ENCODE measurements around the gene FIS1. TPM values are rescaled to one million over a fixed set of nuclear protein-coding genes. Genes with fewer than 3 reads are reported as not detected.
"Not testable (repeated sequence)": the region's sequence is repeated elsewhere in the genome, so short reads cannot be mapped to it uniquely, and the experiment has no call there.

Gene FIS1
- total and polyA plus RNA-seq, 7 donors = 190 to 443 (median 284) TPM

- H3K4me3 ChIP-seq = peak within 1 kb of the TSS in 2 of 4 donors; percentile 5 to 7
- no peak for DNase-seq
- peaks cover 0 to 11% (median 10%) of the 10 kb centered on the region in 4 donors for H3K4me1 ChIP-seq
- H3K27me3 ChIP-seq = peaks cover 19 to 79% (median 33%) of the 10 kb centered on the region in 3 donors
- H3K36me3 ChIP-seq = peaks cover 0 to 2% (median 0%) of the 10 kb centered on the region in 4 donors
- TF ChIP-seq, protein P1, sequence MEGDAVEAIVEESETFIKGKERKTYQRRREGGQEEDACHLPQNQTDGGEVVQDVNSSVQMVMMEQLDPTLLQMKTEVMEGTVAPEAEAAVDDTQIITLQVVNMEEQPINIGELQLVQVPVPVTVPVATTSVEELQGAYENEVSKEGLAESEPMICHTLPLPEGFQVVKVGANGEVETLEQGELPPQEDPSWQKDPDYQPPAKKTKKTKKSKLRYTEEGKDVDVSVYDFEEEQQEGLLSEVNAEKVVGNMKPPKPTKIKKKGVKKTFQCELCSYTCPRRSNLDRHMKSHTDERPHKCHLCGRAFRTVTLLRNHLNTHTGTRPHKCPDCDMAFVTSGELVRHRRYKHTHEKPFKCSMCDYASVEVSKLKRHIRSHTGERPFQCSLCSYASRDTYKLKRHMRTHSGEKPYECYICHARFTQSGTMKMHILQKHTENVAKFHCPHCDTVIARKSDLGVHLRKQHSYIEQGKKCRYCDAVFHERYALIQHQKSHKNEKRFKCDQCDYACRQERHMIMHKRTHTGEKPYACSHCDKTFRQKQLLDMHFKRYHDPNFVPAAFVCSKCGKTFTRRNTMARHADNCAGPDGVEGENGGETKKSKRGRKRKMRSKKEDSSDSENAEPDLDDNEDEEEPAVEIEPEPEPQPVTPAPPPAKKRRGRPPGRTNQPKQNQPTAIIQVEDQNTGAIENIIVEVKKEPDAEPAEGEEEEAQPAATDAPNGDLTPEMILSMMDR (IDR thresholded peaks at IDR 0.05) = no peak
- TF ChIP-seq POLR2A (IDR thresholded peaks at IDR 0.05) = peak in 1 of 2 donors; percentile 47
- no peak for TF ChIP-seq POLR2AphosphoS5 (IDR thresholded peaks at IDR 0.05)
- TF ChIP-seq EP300 (IDR thresholded peaks at IDR 0.05) = no peak
- intact Hi-C loops (cut with DNase I) = no loop called here
- H3K27ac ChIP-seq = no peak within 1 kb of the TSS
- 6 to 23% methylated on average over 21 of the region's 21 CpGs for WGBS, 2 donors
- H3K9me3 ChIP-seq = no peaks in the 10 kb centered on the region
Observed at GRCh38 chr7:101200862-101201599, 43.9 kb downstream of the FIS1 start, which contains the start of gene MOGAT3. MOGAT3 (minus strand) TSS chr7:101201036; CDS start chr7:101200854, 182 bp downstream.

GRCh38 chr7:101200504-101200861 is 44.4 kb downstream of the FIS1 start:
- Histone ChIP-seq H3K4me1 (peaks cover 0 to 11% (median 10%) of the 10 kb centered on the region in 4 donors), H3K4me3 (no peak overlapping the region), H3K27me3 (peaks cover 19 to 85% (median 33%) of the 10 kb centered on the region in 3 donors), H3K27ac (no peak overlapping the region), H3K9me3 (no peaks in the 10 kb centered on the region), H3K36me3 (no peaks in the 10 kb centered on the region)
- TF ChIP-seq POLR2A (IDR thresholded peaks at IDR 0.05) (no peak), EP300 (IDR thresholded peaks at IDR 0.05) (no peak), POLR2AphosphoS5 (IDR thresholded peaks at IDR 0.05) (no peak)
- TF ChIP-seq, protein P1 (IDR thresholded peaks at IDR 0.05) = no peak
- no peak for DNase-seq
- WGBS, 2 donors = 67 to 77% methylated on average over 2 of the region's 2 CpGs
- intact Hi-C loops (cut with DNase I) = no loop called here

DNA sequence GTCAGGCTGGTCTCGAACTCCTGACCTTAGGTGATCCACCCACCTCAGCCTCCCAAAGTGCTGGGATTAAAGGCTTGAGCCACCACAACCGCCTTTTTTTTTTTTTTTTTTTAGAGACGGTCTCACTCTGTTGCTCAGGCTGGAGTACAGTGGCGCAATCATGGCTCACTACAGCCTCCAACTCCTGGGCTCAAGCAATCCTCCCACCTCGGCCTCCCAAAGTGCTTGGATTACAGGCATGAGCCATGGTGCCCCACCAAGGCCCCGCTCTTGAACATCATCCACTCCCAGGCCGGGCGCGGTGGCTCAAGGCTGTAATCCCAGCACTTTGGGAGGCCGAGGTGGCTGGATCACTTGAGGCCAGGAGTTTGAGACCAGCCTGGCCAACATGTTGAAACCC is 45.4 kb downstream of the FIS1 start:
- H3K4me1 ChIP-seq = peaks cover 0 to 11% (median 10%) of the 10 kb centered on the region in 4 donors
- not testable (repeated sequence) for DNase-seq, H3K27ac ChIP-seq, H3K9me3 ChIP-seq, H3K36me3 ChIP-seq, H3K4me3 ChIP-seq
- peaks cover 19 to 89% (median 33%) of the 10 kb centered on the region in 3 donors for H3K27me3 ChIP-seq
- WGBS, 2 donors = 95% methylated on average over 10 of the region's 10 CpGs
- intact Hi-C loops (cut with DNase I) = loop anchor here (10.0 kb wide), 1 partner anchor 55 kb away; no protein-coding TSS in a partner anchor

DNA sequence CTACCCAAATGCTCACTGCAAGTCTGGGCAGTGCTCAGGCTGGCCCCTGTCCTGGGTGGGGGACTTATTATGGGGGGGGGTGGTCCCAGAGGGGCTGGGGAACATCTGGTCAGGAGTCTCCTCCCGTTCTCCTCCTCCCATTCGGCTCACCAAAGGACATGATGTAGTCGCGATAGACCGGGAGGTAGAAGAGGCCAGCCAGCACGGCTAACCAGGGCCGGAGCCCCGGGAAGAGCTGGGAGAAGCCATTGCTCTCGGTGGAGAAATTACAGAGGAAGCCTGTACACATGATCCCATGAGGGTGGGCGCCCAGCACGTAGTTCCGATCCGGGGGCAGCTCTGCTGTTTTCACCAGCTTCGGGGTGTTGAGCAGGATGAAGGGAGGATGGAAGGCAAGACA is 46.4 kb downstream of the FIS1 start:
- WGBS, 2 donors = 78 to 92% methylated on average over 14 of the region's 14 CpGs
- H3K27ac ChIP-seq = no peak overlapping the region
- H3K4me1 ChIP-seq = peaks cover 0 to 11% (median 10%) of the 10 kb centered on the region in 4 donors
- TF ChIP-seq, protein P1 (IDR thresholded peaks at IDR 0.05) = no peak
- TF ChIP-seq EP300 (IDR thresholded peaks at IDR 0.05) = no peak
- TF ChIP-seq POLR2A (IDR thresholded peaks at IDR 0.05) = no peak
- no peak for TF ChIP-seq POLR2AphosphoS5 (IDR thresholded peaks at IDR 0.05)
- no peaks in the 10 kb centered on the region for H3K9me3 ChIP-seq
- no peak overlapping the region for H3K4me3 ChIP-seq
- H3K36me3 ChIP-seq = no peaks in the 10 kb centered on the region
- H3K27me3 ChIP-seq = peaks cover 19 to 94% (median 33%) of the 10 kb centered on the region in 3 donors
- intact Hi-C loops (cut with DNase I) = loop anchor here (10.0 kb wide), 1 partner anchor 54 kb away; no protein-coding TSS in a partner anchor
- no peak for DNase-seq

DNA sequence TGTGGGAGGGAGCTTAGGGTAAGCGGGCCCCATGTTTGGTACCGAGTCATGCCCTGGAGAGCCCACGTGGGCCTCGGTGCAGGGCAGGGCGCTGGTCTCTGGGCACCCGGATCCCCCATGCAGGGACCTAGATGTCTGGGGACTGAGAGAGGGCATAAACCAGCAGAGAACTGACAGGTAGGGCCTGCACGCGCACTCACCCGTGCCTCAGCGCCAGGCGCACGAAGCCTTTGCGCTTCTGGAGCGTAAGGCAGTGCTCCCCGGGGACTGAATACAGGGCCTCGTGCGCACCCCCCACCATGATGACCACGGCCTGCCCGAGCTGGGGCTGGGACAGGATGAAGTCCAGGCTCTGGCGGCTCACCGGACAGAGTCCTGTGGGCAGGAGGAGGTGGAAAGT is 46.9 kb downstream of the FIS1 start:
- WGBS, 2 donors = 83 to 92% methylated on average over 21 of the region's 21 CpGs
- no peak for TF ChIP-seq EP300 (IDR thresholded peaks at IDR 0.05)
- TF ChIP-seq POLR2AphosphoS5 (IDR thresholded peaks at IDR 0.05) = no peak
- no peak for TF ChIP-seq POLR2A (IDR thresholded peaks at IDR 0.05)
- TF ChIP-seq, protein P1 (IDR thresholded peaks at IDR 0.05) = no peak
- DNase-seq = no peak
- Histone ChIP-seq H3K27ac (no peak overlapping the region), H3K9me3 (no peaks in the 10 kb centered on the region), H3K4me3 (no peak overlapping the region), H3K36me3 (no peaks in the 10 kb centered on the region), H3K27me3 (peaks cover 19 to 92% (median 33%) of the 10 kb centered on the region in 3 donors), H3K4me1 (peaks cover 0 to 11% (median 10%) of the 10 kb centered on the region in 4 donors)
- intact Hi-C loops (cut with DNase I) = loop anchor here (10.0 kb wide), 1 partner anchor 53 kb away; no protein-coding TSS in a partner anchor
